OCI-LY7 (cell line): Measurements from ENCODE around the gene VPS13C. TPM values are rescaled to one million over a fixed set of nuclear protein-coding genes. Genes with fewer than 3 reads are reported as not detected.

Experiments used
- BruUV-seq: library from RNA; stranded (reverse); fragments of 400-500 nt; replicated peaks from 2 replicates; lab custom pipeline; 2021; lab: Mats Ljungman, UMichigan
- CTCF ChIA-PET: fragments of 300-600 bp; sonication (Branson Sonifier 250); formaldehyde crosslinking; loops from one replicate; lab custom pipeline; 2022; ENCODE audit warnings: antibody characterized with exemption; ENCODE audit not compliant: unreplicated experiment; lab: Charles Lee
- POLR2A ChIA-PET: fragments of 300-600 bp; sonication (Branson Sonifier 250); formaldehyde crosslinking; loops from one replicate; lab custom pipeline; 2022; ENCODE audit warnings: antibody characterized with exemption; lab: Charles Lee
- DNase-seq: peaks from one replicate; pipeline ENCODE4 v3.0.0-alpha.2; 2015; ENCODE audit warnings: low spot score
- H2AFZ ChIP-seq: fragments of 200-600 bp; sonication (generic), shearing (Covaris generic); 2 replicates; pipeline ENCODE4 v1.6.1; 2014; ENCODE audit warnings: mild to moderate bottlenecking, antibody characterized with exemption, low read length, moderate library complexity
- H3K27ac ChIP-seq: fragments of 200-600 bp; sonication (generic); 2 replicates; pipeline ENCODE4 v1.5.1; 2014; ENCODE audit warnings: mixed run types, low read depth, mild to moderate bottlenecking, moderate library complexity, low read length, inconsistent platforms; ENCODE audit not compliant: poor library complexity, severe bottlenecking
- H3K36me3 ChIP-seq: fragments of 200-600 bp; sonication (generic); 2 replicates; pipeline ENCODE4 v1.6.1; 2014; ENCODE audit warnings: mild to moderate bottlenecking, antibody characterized with exemption, low read length, moderate library complexity, mixed read lengths; ENCODE audit not compliant: insufficient read depth
- H3K4me1 ChIP-seq: fragments of 200-600 bp; sonication (generic); 2 replicates; pipeline ENCODE4 v1.5.1; 2014; ENCODE audit warnings: mild to moderate bottlenecking, low read length; ENCODE audit not compliant: insufficient read depth, poor library complexity, severe bottlenecking
- H3K4me2 ChIP-seq: fragments of 200-600 bp; sonication (generic); 2 replicates; pipeline ENCODE4 v1.6.1; 2014; ENCODE audit warnings: mild to moderate bottlenecking, low read length
- H3K4me3 ChIP-seq: fragments of 200-600 bp; sonication (generic); 2 replicates; pipeline ENCODE4 v1.5.1; 2014; ENCODE audit warnings: mild to moderate bottlenecking, low read depth, low read length; ENCODE audit not compliant: poor library complexity, severe bottlenecking
- H3K79me2 ChIP-seq: fragments of 200-600 bp; sonication (generic); 2 replicates; pipeline ENCODE4 v1.6.1; 2016; ENCODE audit warnings: low read depth, mild to moderate bottlenecking, low read length, moderate library complexity, mixed read lengths; ENCODE audit not compliant: insufficient read depth
- H3K9me2 ChIP-seq: fragments of 200-600 bp; sonication (generic); 2 replicates; pipeline ENCODE4 v1.6.1; 2016; ENCODE audit warnings: mild to moderate bottlenecking, low read length, mixed read lengths; ENCODE audit not compliant: insufficient read depth
- H3K9me3 ChIP-seq: fragments of 200-600 bp; sonication (generic); 2 replicates; pipeline ENCODE4 v1.6.1; 2014; ENCODE audit warnings: mild to moderate bottlenecking, mixed run types, low read length, mixed read lengths
- H4K20me1 ChIP-seq: fragments of 200-600 bp; sonication (generic); 2 replicates; pipeline ENCODE4 v1.6.1; 2014; ENCODE audit warnings: mild to moderate bottlenecking, antibody characterized with exemption, low read length, moderate library complexity, mixed read lengths; ENCODE audit not compliant: insufficient read depth
- EZH2phosphoT487 ChIP-seq: fragments of 200-600 bp; sonication (generic); IDR thresholded peaks from 2 replicates; pipeline ENCODE4 v1.6.1; 2018; ENCODE audit warnings: low read depth, borderline replicate concordance, mild to moderate bottlenecking, mixed run types, antibody characterized with exemption, low read length, moderate library complexity, mixed read lengths
- intact Hi-C: fragments of 100-400 bp; cut with micrococcal nuclease; formaldehyde crosslinking; loops from one replicate; pipeline ENCODE4 v1.10.0; 2022; ENCODE audit not compliant: unreplicated experiment
- total RNA-seq, 2 experiments: library from RNA; depleted of rRNA in 1 of 2; stranded (reverse); fragments of >200 nt in 1 of 2; shearing (Covaris generic) in 1 of 2; gene quantifications; 2 replicates each; pipeline ENCODE4 v1.2.3, GENCODE V29; 2014 to 2022
- TF ChIP-seq, protein P1 (sequence below): fragments of 200-600 bp; sonication (generic); conservative IDR thresholded peaks from 2 replicates; pipeline ENCODE4 v1.5.1; 2014; ENCODE audit warnings: mild to moderate bottlenecking, antibody characterized with exemption, low read length, moderate library complexity, mixed read lengths

The VPS13C gene
- total RNA-seq, 2 experiments from 2014 or later, result 44.4 to 60.6 TPM

- intact Hi-C loops, result no loop called here
- Histone ChIP-seq H3K4me2 (peak overlapping the region; percentile 75), H3K27ac (peak overlapping the region; percentile 73), H3K9me3 (no peaks in the 10 kb centered on the region), H3K79me2 (peaks cover 30% of the 10 kb centered on the region), H3K36me3 (peaks cover 6% of the 10 kb centered on the region; the same call in 1 of the 2 replicates), H3K9me2 (no peaks in the 10 kb centered on the region), H3K4me1 (peaks cover 25% of the 10 kb centered on the region), H3K4me3 (peak overlapping the region; percentile 90), H4K20me1 (peaks cover 10% of the 10 kb centered on the region; the same call in 1 of the 2 replicates), H2AFZ (peak overlapping the region; percentile 92)
- ChIA-PET POLR2A (interaction anchor here (0.6 to 2.0 kb wide), 2 partner anchors 33 to 90 kb away, joined by 3 to 5 read pairs; no protein-coding TSS in a partner anchor), CTCF (interaction anchor here (1.1 to 1.4 kb wide), 2 partner anchors 94 to 227 kb away, joined by 3 read pairs; no protein-coding TSS in a partner anchor)
- TF ChIP-seq, protein P1, sequence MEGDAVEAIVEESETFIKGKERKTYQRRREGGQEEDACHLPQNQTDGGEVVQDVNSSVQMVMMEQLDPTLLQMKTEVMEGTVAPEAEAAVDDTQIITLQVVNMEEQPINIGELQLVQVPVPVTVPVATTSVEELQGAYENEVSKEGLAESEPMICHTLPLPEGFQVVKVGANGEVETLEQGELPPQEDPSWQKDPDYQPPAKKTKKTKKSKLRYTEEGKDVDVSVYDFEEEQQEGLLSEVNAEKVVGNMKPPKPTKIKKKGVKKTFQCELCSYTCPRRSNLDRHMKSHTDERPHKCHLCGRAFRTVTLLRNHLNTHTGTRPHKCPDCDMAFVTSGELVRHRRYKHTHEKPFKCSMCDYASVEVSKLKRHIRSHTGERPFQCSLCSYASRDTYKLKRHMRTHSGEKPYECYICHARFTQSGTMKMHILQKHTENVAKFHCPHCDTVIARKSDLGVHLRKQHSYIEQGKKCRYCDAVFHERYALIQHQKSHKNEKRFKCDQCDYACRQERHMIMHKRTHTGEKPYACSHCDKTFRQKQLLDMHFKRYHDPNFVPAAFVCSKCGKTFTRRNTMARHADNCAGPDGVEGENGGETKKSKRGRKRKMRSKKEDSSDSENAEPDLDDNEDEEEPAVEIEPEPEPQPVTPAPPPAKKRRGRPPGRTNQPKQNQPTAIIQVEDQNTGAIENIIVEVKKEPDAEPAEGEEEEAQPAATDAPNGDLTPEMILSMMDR, result no peak
- no peak for TF ChIP-seq EZH2phosphoT487
- no peak for DNase-seq
- no TSS peak for BruUV-seq
Observed at GRCh38 chr15:62060896-62061280, 641 bp upstream of the VPS13C start.

DNA sequence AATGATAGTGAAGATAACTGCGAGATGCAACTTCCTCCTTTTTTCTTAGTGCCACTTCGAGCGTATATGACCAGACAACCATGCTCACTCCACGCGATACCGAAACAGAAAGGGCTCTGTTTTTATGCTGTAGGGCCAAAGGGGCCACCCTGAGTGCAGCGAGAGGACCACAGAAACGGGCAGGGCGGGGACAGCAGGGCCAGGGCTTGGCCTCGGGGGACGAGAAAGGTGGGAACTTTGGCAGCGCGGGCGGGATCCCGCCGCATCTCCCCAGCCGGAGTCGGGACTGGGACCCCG is 483 bp downstream of the VPS13C start:
- intact Hi-C loops, result no loop called here
- ChIA-PET POLR2A (interaction anchor here (0.7 to 2.0 kb wide), 2 partner anchors 32 to 97 kb away, joined by 3 to 5 read pairs; no protein-coding TSS in a partner anchor), CTCF (interaction anchor here (1.1 kb wide), 1 partner anchor 93 kb away, joined by 3 read pairs; no protein-coding TSS in a partner anchor)
- DNase-seq, result peak; percentile 80
- H3K4me2 ChIP-seq, result peak overlapping the region; percentile 75
- H3K9me3 ChIP-seq, result no peaks in the 10 kb centered on the region
- H3K4me3 ChIP-seq, result peak overlapping the region; percentile 90
- peak overlapping the region; percentile 73 for H3K27ac ChIP-seq
- H3K9me2 ChIP-seq, result no peaks in the 10 kb centered on the region
- peaks cover 36% of the 10 kb centered on the region for H3K79me2 ChIP-seq
- peaks cover 25% of the 10 kb centered on the region for H3K4me1 ChIP-seq
- peaks cover 10% of the 10 kb centered on the region for H4K20me1 ChIP-seq
- BruUV-seq, result no TSS peak
- TF ChIP-seq, protein P1, result no peak
- no peak for TF ChIP-seq EZH2phosphoT487
- H3K36me3 ChIP-seq, result peaks cover 6% of the 10 kb centered on the region; the same call in 1 of the 2 replicates
- peak overlapping the region; percentile 85 for H2AFZ ChIP-seq
